T-helper 2 cell treated with Interferon-gamma antibody and Interleukin-4, amounts not matched to agents 5 μg/mL and 100 μg/mL, for 36 hours (primary cell): ENCODE results near the gene SNX24.

Source experiments
- DNase-seq: peaks from one replicate; pipeline ENCODE4 v3.0.0; 2021; ENCODE audit warnings: low spot score
- H3K27ac Mint-ChIP-seq: one replicate; pipeline ENCODE4 v1.8.0; 2021; ENCODE audit warnings: mild to moderate bottlenecking, mixed read lengths
- H3K27me3 Mint-ChIP-seq: one replicate; pipeline ENCODE4 v1.8.0; 2021; ENCODE audit warnings: low read depth, mixed read lengths
- H3K36me3 Mint-ChIP-seq: one replicate; pipeline ENCODE4 v1.8.0; 2021; ENCODE audit warnings: low read depth, mixed read lengths
- H3K4me1 Mint-ChIP-seq: one replicate; pipeline ENCODE4 v1.8.0; 2021; ENCODE audit warnings: low read depth, mixed read lengths
- H3K4me3 Mint-ChIP-seq: one replicate; pipeline ENCODE4 v1.8.0; 2022; ENCODE audit warnings: mild to moderate bottlenecking, moderate library complexity, mixed read lengths
- H3K9me3 Mint-ChIP-seq: one replicate; pipeline ENCODE4 v1.8.0; 2021; ENCODE audit warnings: mixed read lengths

Gene SNX24

GRCh38 chr5:123047706-123048105 is 202.3 kb downstream of the SNX24 start:
- Mint-ChIP-seq H3K9me3 (no peaks in the 10 kb centered on the region), H3K36me3 (no peaks in the 10 kb centered on the region), H3K27me3 (peaks cover 6% of the 10 kb centered on the region), H3K27ac (no peak overlapping the region), H3K4me3 (no peak overlapping the region), H3K4me1 (no peaks in the 10 kb centered on the region)
- no peak for DNase-seq

- no peak overlapping the region for H3K4me3 Mint-ChIP-seq
- no peak overlapping the region for H3K27ac Mint-ChIP-seq
- H3K9me3 Mint-ChIP-seq: no peaks in the 10 kb centered on the region
- peaks cover 2% of the 10 kb centered on the region for H3K27me3 Mint-ChIP-seq
- H3K36me3 Mint-ChIP-seq: no peaks in the 10 kb centered on the region
- DNase-seq: no peak
- no peaks in the 10 kb centered on the region for H3K4me1 Mint-ChIP-seq
Observed at GRCh38 chr5:123051206-123051605, 205.8 kb downstream of the SNX24 start.
